GM19099 (cell line): ENCODE measurements around the gene KCTD11.

Source experiments
- POLR2A ChIP-seq: IDR thresholded peaks from 3 replicates; pipeline ENCODE4 v1.6.1; 2011; ENCODE audit warnings: low read depth; ENCODE audit not compliant: insufficient read length; ENCODE audit errors: extremely low read depth

Gene KCTD11

GRCh38 chr17:7393613-7394451 is 41.9 kb downstream of the KCTD11 start:
- TF ChIP-seq POLR2A: peak; percentile 53

- peak; percentile 75 for TF ChIP-seq POLR2A
Measured at GRCh38 chr17:7394452-7395191, 42.7 kb downstream of the KCTD11 start, which contains the start of gene PLSCR3. PLSCR3 (minus strand) TSS chr17:7394525; CDS start chr17:7394110, 415 bp downstream.

- no peak for TF ChIP-seq POLR2A
Measured at GRCh38 chr17:7396147-7396546, 44.2 kb downstream of the KCTD11 start.

GRCh38 chr17:7398612-7399011 is 46.6 kb downstream of the KCTD11 start:
- TF ChIP-seq POLR2A: no peak

GRCh38 chr17:7403043-7403726 is 51.2 kb downstream of the KCTD11 start:
- TF ChIP-seq POLR2A: no peak

- no peak for TF ChIP-seq POLR2A
Measured at GRCh38 chr17:7403727-7403976, 51.7 kb downstream of the KCTD11 start.

GRCh38 chr17:7403977-7404736 is 52.2 kb downstream of the KCTD11 start, which contains the start of gene TMEM256:
TMEM256 (minus strand) TSS chr17:7404097; CDS start chr17:7404084, 13 bp downstream.
- peak; percentile 96 for TF ChIP-seq POLR2A
